ENCODE results near the gene SPATA31C2.
"Not testable (repeated sequence)": the region's sequence is repeated elsewhere in the genome, so short reads cannot be mapped to it uniquely, and the experiment has no call there.

- TF ChIP-seq EZH2, CTCF (IDR thresholded peaks at IDR 0.05): not testable (repeated sequence)
Measured at GRCh38 chr9:88123413-88123812, 14.9 kb downstream of the SPATA31C2 start.
